DOHH2 (cell line): ENCODE data around the gene ATP4A.

Experiments
- CTCF ChIP-seq: fragments of 200-600 bp; sonication (generic); IDR thresholded peaks from one replicate; pipeline ENCODE4 v1.5.1; 2014; ENCODE audit warnings: antibody characterized with exemption, mild to moderate bottlenecking, low read depth, low read length; ENCODE audit not compliant: poor library complexity, severe bottlenecking
- EZH2phosphoT487 ChIP-seq: fragments of 200-600 bp; sonication (generic); IDR thresholded peaks from 2 replicates; pipeline ENCODE4 v1.6.1; 2017; ENCODE audit warnings: borderline replicate concordance, mild to moderate bottlenecking, antibody characterized with exemption, low read length, moderate library complexity, mixed read lengths

DNA sequence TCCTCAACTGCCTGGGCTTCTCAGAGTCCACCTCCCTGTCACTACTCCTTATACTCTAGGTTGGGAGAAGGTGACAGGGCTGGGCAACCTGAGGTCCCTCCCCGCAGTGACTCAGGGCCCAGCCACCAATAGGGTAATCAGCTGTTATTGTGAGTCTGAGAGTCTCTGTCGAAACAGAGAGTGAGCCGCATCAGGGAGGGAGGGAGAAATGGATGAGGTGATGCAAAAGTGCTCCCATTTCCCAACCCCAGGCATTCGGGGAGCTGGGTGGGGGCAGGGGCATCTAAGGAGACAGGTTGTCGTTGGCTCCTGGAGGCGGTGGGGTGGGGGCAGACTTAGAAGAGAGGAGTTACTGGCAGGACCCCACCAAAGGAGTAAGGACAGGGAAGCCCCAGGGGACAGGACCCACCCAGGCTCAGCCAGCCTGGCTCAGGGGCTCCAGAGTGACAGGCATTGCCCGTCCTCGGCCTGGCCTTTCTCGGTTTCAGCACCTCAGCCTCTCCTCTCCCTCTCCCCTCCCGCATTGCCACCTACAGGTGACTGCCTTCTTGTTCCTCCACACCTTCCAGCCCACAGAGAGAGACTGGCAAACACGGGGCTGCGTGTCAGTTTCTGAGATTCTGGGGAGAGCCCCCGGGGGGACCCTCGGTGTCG, 49.7 kb downstream of the ATP4A start, which contains the start of gene DMKN:
- TF ChIP-seq CTCF (no peak), EZH2phosphoT487 (no peak)
